ENCODE results near the gene MRPL43. TPM values are rescaled to one million over a fixed set of nuclear protein-coding genes. Genes with fewer than 3 reads are reported as not detected.
A peak's percentile ranks its signal among the peaks of the same experiment; 100 is the strongest.

Gene MRPL43
- total RNA-seq, 2 donors from 2014 or later: 51.9 to 56.6 TPM

DNA sequence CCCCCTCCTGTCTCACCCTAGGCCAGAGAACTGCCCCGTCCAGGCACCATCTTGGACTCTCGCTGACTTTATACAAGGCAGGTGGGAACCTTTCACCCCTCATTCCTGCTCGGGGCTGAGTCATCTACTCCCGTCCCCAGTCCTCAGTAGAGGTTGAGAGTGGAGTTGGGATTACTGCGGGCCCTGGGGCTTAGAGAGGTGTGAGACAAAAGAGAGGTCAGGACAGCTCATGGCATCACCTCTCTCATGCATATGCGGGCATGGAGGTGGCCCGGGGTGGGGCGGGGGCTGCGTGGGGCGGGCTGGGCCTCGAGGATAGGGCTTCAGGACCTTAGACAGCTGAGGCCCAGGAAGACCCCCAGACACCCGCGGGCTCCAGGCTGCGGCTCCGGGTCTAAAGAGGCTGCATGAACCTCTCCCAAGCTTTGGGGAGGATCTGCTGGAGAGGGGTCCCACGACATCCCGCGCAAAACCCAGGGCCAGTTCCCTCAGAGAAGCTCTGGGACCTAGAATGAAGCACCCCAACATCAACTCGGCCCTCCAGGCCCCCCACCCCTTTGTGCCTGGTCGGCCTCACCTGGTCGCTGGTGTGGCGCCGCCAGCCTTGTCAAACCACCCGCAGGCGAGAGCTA, 43.3 kb upstream of the MRPL43 start:
- TF ChIP-seq, protein P1, sequence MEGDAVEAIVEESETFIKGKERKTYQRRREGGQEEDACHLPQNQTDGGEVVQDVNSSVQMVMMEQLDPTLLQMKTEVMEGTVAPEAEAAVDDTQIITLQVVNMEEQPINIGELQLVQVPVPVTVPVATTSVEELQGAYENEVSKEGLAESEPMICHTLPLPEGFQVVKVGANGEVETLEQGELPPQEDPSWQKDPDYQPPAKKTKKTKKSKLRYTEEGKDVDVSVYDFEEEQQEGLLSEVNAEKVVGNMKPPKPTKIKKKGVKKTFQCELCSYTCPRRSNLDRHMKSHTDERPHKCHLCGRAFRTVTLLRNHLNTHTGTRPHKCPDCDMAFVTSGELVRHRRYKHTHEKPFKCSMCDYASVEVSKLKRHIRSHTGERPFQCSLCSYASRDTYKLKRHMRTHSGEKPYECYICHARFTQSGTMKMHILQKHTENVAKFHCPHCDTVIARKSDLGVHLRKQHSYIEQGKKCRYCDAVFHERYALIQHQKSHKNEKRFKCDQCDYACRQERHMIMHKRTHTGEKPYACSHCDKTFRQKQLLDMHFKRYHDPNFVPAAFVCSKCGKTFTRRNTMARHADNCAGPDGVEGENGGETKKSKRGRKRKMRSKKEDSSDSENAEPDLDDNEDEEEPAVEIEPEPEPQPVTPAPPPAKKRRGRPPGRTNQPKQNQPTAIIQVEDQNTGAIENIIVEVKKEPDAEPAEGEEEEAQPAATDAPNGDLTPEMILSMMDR (IDR thresholded peaks at IDR 0.05): no peak
- Histone ChIP-seq H3K9me3 (no peaks in the 10 kb centered on the region), H3K27ac (peak overlapping the region; percentile 99 to 100), H3K36me3 (peaks cover 12% of the 10 kb centered on the region), H3K4me1 (ENCODE audit: control insufficient read depth in 1 of 2, low read depth in 2 of 2) (peaks cover 8 to 25% of the 10 kb centered on the region in 2 donors), H3K27me3 (replicated peaks; ENCODE audit: insufficient read depth) (no peaks in the 10 kb centered on the region), H3K4me3 (peak overlapping the region; percentile 82)
- DNase-seq (ENCODE audit: low spot score): no peak
- no peak for ATAC-seq (ENCODE audit: insufficient number of reproducible peaks, low FRiP score, low read depth)

DNA sequence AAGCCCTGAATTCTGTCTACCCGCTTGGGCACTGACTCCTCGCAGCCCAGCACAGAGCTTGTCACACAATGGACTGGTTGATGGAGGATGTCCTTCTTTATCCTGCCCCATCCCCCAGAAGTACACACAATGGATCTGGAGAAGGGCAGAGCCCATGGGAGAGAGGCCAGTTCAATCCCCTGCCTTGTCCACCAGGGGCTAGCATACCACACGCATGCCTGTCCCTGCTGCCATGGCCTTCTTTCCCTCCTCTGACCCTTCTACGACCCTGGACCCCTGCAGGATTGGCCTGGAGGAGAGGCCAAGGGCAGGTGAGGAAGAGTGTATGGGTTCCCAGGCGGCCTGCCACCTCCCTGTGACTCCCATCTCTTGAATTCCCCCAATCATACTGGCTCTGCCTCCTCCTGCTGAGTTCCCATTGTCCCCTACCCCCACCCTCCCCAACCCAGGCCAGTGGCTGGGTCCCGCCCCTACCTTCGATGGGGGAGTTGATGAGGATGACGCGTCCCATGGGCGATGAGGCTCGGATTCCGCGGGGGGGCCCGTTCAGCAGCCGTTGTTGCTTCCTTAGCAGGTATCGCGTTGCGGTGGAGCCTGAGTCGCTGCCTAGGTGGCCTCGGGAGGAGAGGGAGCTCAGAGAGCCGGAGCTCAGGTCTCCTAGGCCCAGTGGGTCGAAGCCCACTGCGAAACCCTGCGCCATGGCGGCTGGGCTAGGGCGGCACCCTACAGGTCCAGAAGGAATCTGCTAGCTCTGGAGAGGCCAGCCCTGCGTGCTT, 42.4 kb upstream of the MRPL43 start:
- Histone ChIP-seq H3K9me3 (no peaks in the 10 kb centered on the region), H3K4me1 (ENCODE audit: control insufficient read depth in 1 of 2, low read depth in 2 of 2) (peaks cover 8 to 25% of the 10 kb centered on the region in 2 donors), H3K27ac (no peak overlapping the region), H3K27me3 (replicated peaks; ENCODE audit: insufficient read depth) (no peaks in the 10 kb centered on the region), H3K4me3 (no peak overlapping the region), H3K36me3 (peaks cover 2% of the 10 kb centered on the region)
- ATAC-seq (ENCODE audit: insufficient number of reproducible peaks, low FRiP score, low read depth) (no peak), DNase-seq (ENCODE audit: low spot score) (no peak)
- TF ChIP-seq, protein P1 (IDR thresholded peaks at IDR 0.05): no peak

DNA sequence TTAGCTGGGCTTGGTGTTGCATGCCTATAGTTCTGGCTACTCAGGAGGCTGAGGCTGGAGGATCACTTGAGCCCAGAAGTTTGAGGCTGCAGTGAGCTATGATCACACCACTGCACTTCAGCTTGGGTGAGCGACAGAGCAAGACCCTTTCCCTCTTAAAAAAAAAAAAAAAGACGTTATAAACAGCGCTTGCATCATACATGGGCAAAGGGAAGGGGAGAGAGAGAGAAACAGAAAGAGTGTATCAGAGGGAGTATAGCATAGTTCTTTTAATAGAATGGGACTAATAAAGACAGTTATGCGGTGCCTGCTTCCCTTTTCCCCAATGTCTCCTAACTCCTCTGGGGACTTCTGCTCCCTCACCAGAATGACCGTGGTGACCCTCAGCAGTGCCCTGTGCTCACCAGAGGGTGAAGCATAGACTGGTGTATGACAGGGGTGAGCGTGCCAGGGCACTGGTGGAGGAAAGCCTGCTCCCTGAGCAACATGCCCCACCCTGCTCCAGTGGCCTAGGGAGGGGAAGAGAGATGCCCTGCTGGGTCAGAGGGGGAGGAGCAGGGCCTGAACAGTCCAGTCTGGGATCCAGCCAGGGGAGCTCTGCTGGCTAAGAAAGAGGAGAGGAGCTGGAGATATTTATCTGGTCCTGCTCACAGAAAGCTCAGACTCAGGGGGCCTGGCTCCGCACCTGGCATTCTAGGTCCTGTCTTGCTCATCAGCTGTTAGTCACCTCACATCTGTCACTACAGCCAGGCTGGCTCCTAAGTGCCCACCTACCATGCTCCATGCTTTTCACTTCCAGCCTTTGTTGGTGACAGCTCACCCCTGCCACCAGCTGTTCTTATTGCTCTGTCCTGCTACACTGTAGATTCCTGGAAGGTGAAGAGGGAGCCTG, 41.4 kb upstream of the MRPL43 start:
- DNase-seq (ENCODE audit: low spot score) (no peak), ATAC-seq (ENCODE audit: insufficient number of reproducible peaks, low FRiP score, low read depth) (no peak)
- H3K27ac ChIP-seq: no peak overlapping the region
- no peaks in the 10 kb centered on the region for H3K36me3 ChIP-seq
- TF ChIP-seq, protein P1 (IDR thresholded peaks at IDR 0.05): no peak
- H3K9me3 ChIP-seq: no peaks in the 10 kb centered on the region
- no peaks in the 10 kb centered on the region for H3K27me3 ChIP-seq (replicated peaks; ENCODE audit: insufficient read depth)
- no peak overlapping the region for H3K4me3 ChIP-seq
- peaks cover 8 to 17% of the 10 kb centered on the region in 2 donors for H3K4me1 ChIP-seq (ENCODE audit: control insufficient read depth in 1 of 2, low read depth in 2 of 2)

DNA sequence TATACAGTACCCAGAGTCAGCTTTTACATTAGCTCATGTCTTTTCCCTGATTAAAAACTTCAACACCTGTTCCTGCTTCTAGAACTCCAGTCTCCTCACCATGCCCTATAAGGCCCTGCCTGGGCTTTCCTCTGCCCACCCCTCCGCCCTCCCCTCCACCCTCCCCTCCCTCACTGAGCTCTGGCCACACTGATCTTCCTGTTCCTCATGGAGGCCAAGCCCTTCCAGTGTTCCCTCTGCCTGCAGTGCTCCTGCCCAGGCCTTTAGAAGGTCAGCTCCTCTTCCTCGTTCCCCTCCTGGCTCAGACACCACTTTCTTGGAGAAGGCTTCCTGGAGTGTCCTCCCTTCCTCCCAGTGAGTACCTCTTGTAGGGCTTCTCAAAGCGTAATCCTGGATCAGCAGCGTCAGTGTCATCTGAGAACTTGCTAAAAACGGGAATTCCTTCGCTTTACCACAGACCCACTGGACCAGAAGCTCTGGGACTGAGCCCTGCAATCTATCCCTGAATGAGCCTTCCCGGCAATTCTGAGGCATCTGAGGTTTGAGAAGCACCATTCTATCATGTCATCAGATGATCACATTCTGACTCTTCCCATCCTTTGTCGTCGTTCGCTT, 39.9 kb upstream of the MRPL43 start:
- Histone ChIP-seq H3K36me3 (no peaks in the 10 kb centered on the region), H3K4me1 (ENCODE audit: control insufficient read depth in 1 of 2, low read depth in 2 of 2) (peaks cover 0 to 7% of the 10 kb centered on the region in 2 donors), H3K27me3 (replicated peaks; ENCODE audit: insufficient read depth) (no peaks in the 10 kb centered on the region), H3K4me3 (no peak overlapping the region), H3K27ac (no peak overlapping the region), H3K9me3 (no peaks in the 10 kb centered on the region)
- ATAC-seq (ENCODE audit: insufficient number of reproducible peaks, low FRiP score, low read depth): no peak
- TF ChIP-seq, protein P1 (IDR thresholded peaks at IDR 0.05): no peak
- DNase-seq (ENCODE audit: low spot score): no peak
